Caco-2 (cell line): ENCODE data around the gene CTSS. TPM values are rescaled to one million over a fixed set of nuclear protein-coding genes. Genes with fewer than 3 reads are reported as not detected.

Experiments
- BruUV-seq: library from RNA; stranded (reverse); fragments of 400-500 nt; replicated peaks from 2 replicates; lab custom pipeline; 2021; lab: Mats Ljungman, UMichigan
- CTCF ChIA-PET: fragments of 300-600 bp; sonication (Branson Sonifier 250); formaldehyde crosslinking; loops from one replicate; lab custom pipeline; 2022; ENCODE audit warnings: antibody characterized with exemption; lab: Charles Lee
- POLR2A ChIA-PET: fragments of 300-600 bp; sonication (Branson Sonifier 250); formaldehyde crosslinking; loops from one replicate; lab custom pipeline; 2022; ENCODE audit warnings: antibody characterized with exemption; lab: Charles Lee
- DNase-seq, 2 experiments: peaks; one replicate each; pipeline versions ENCODE4 v3.0.0 to v3.0.0-alpha.2; 2020 to 2022
- H3K27me3 ChIP-seq: replicated peaks from 2 replicates; pipeline ENCODE4 v1.6.0; 2011; ENCODE audit warnings: low read length; ENCODE audit not compliant: control insufficient read depth, insufficient read depth
- H3K36me3 ChIP-seq: 2 replicates; pipeline ENCODE4 v1.5.1; 2011; ENCODE audit warnings: low read length; ENCODE audit not compliant: control insufficient read depth, insufficient read depth
- H3K4me1 ChIP-seq: fragments of 250-450 bp; sonication (Bioruptor Pico); 2 replicates; pipeline ENCODE4 v1.5.1; 2020; ENCODE audit warnings: mild to moderate bottlenecking
- H3K4me3 ChIP-seq: 2 replicates; pipeline ENCODE4 v1.5.1; 2011; ENCODE audit warnings: low read depth, mild to moderate bottlenecking, control low read depth, low read length
- H3K9me3 ChIP-seq: fragments of 250-450 bp; sonication (Bioruptor Pico); 2 replicates; pipeline ENCODE4 v1.5.1; 2020; ENCODE audit warnings: mild to moderate bottlenecking, moderate library complexity
- H3K27ac Mint-ChIP-seq: one replicate; pipeline ENCODE4 v1.8.0; 2022; ENCODE audit warnings: mixed read lengths; ENCODE audit not compliant: unreplicated experiment
- H3K27me3 Mint-ChIP-seq: one replicate; pipeline ENCODE4 v1.8.0; 2022; ENCODE audit warnings: mixed read lengths; ENCODE audit not compliant: insufficient read depth, unreplicated experiment
- H3K36me3 Mint-ChIP-seq: one replicate; pipeline ENCODE4 v1.8.0; 2022; ENCODE audit warnings: mild to moderate bottlenecking, mixed read lengths; ENCODE audit not compliant: insufficient read depth, unreplicated experiment
- H3K4me1 Mint-ChIP-seq: one replicate; pipeline ENCODE4 v1.8.0; 2022; ENCODE audit warnings: low read depth, mixed read lengths; ENCODE audit not compliant: unreplicated experiment
- H3K4me3 Mint-ChIP-seq: one replicate; pipeline ENCODE4 v1.8.0; 2022; ENCODE audit warnings: mild to moderate bottlenecking, moderate library complexity, mixed read lengths; ENCODE audit not compliant: unreplicated experiment
- H3K9me3 Mint-ChIP-seq: one replicate; pipeline ENCODE4 v1.8.0; 2022; ENCODE audit warnings: mixed read lengths; ENCODE audit not compliant: unreplicated experiment
- CTCF ChIP-seq, 2 experiments: fragments of 200-600 bp in 1 of 2; IDR thresholded peaks; 1 replicate in 1 of 2; 2 replicates in 1 of 2; pipeline versions ENCODE4 v1.5.1 to v1.8.0; 2011 to 2022; ENCODE audit warnings: antibody characterized with exemption in 1 of 2, control low read depth in 1 of 2, inconsistent platforms in 1 of 2, low read depth in 1 of 2, low read length in 1 of 2, mild to moderate bottlenecking in 1 of 2, moderate library complexity in 1 of 2; ENCODE audit not compliant: insufficient read depth in 1 of 2, severe bottlenecking in 1 of 2, unreplicated experiment in 1 of 2
- intact Hi-C: fragments of 100-400 bp; cut with micrococcal nuclease; formaldehyde crosslinking; loops from one replicate; pipeline ENCODE4 v1.10.0; 2022; ENCODE audit not compliant: unreplicated experiment
- total RNA-seq: library from RNA; stranded (reverse); gene quantifications from 2 replicates; pipeline ENCODE4 v1.2.3, GENCODE V29; 2022

CTSS gene
- total RNA-seq, 1 experiment from 2014 or later: 0.84 TPM

GRCh38 chr1:150730130-150730721 lies 35.4 kb downstream of the CTSS start:
- BruUV-seq: no TSS peak
- no peaks in the 10 kb centered on the region for H3K4me1 Mint-ChIP-seq
- H3K27me3 Mint-ChIP-seq: no peaks in the 10 kb centered on the region
- Histone ChIP-seq H3K36me3 (no peaks in the 10 kb centered on the region), H3K27me3 (no peaks in the 10 kb centered on the region), H3K9me3 (no peaks in the 10 kb centered on the region), H3K4me3 (no peak overlapping the region), H3K4me1 (no peaks in the 10 kb centered on the region)
- TF ChIP-seq CTCF (IDR thresholded peaks at IDR 0.05; ENCODE audit: insufficient read depth in 1 of 2, low read depth in 1 of 2, low read length in 1 of 2, severe bottlenecking in 1 of 2, unreplicated experiment in 1 of 2): no peak
- H3K36me3 Mint-ChIP-seq: no peaks in the 10 kb centered on the region
- no peaks in the 10 kb centered on the region for H3K9me3 Mint-ChIP-seq
- CTCF ChIA-PET: interaction anchor here (0.6 kb wide), 1 partner anchor 33 kb away, joined by 3 read pairs; the partner anchor contains the start of gene GOLPH3L
- H3K27ac Mint-ChIP-seq: no peak overlapping the region
- intact Hi-C loops: no loop called here
- no peak for DNase-seq
- POLR2A ChIA-PET: no interaction called here
- no peak overlapping the region for H3K4me3 Mint-ChIP-seq

GRCh38 chr1:150724336-150724735 lies 41.2 kb downstream of the CTSS start:
- H3K4me3 ChIP-seq: no peak overlapping the region
- no peak for DNase-seq
- CTCF ChIA-PET: no interaction called here
- Mint-ChIP-seq H3K9me3 (no peaks in the 10 kb centered on the region), H3K27ac (no peak overlapping the region), H3K4me1 (no peaks in the 10 kb centered on the region), H3K27me3 (no peaks in the 10 kb centered on the region), H3K36me3 (no peaks in the 10 kb centered on the region), H3K4me3 (no peak overlapping the region)
- H3K36me3 ChIP-seq: no peaks in the 10 kb centered on the region
- intact Hi-C loops: no loop called here
- no TSS peak for BruUV-seq
- H3K4me1 ChIP-seq: no peaks in the 10 kb centered on the region
- H3K9me3 ChIP-seq: no peaks in the 10 kb centered on the region
- H3K27me3 ChIP-seq: no peaks in the 10 kb centered on the region
- POLR2A ChIA-PET: no interaction called here
- TF ChIP-seq CTCF (IDR thresholded peaks at IDR 0.05; ENCODE audit: insufficient read depth in 1 of 2, low read depth in 1 of 2, low read length in 1 of 2, severe bottlenecking in 1 of 2, unreplicated experiment in 1 of 2): no peak

- no peaks in the 10 kb centered on the region for H3K27me3 Mint-ChIP-seq
These were observed 44.9 kb downstream of the CTSS start, which contains the start of gene HORMAD1 for GRCh38 chr1:150720703-150721102. Gene HORMAD1, minus strand, starts transcription at chr1:150720895. Its CDS starts 1,390 bp downstream, at chr1:150719505.

More at GRCh38 chr1:150720703-150721102, 44.9 kb downstream of the CTSS start, which contains the start of gene HORMAD1:
- Mint-ChIP-seq H3K36me3 (no peaks in the 10 kb centered on the region), H3K27ac (no peak within 1 kb of the TSS), H3K4me1 (no peaks in the 10 kb centered on the region), H3K4me3 (no peak within 1 kb of the TSS), H3K9me3 (no peaks in the 10 kb centered on the region)
- no peak for DNase-seq
- intact Hi-C loops: no loop called here
- no TSS peak for BruUV-seq
- Histone ChIP-seq H3K27me3 (no peaks in the 10 kb centered on the region), H3K36me3 (no peaks in the 10 kb centered on the region), H3K9me3 (no peaks in the 10 kb centered on the region), H3K4me3 (no peak within 1 kb of the TSS), H3K4me1 (no peaks in the 10 kb centered on the region)
- POLR2A ChIA-PET: no interaction called here
- TF ChIP-seq CTCF (IDR thresholded peaks at IDR 0.05; ENCODE audit: insufficient read depth in 1 of 2, low read depth in 1 of 2, low read length in 1 of 2, severe bottlenecking in 1 of 2, unreplicated experiment in 1 of 2): no peak
- CTCF ChIA-PET: no interaction called here
